Cerebellar cortex (tissue), 1 donor: ENCODE measurements around the gene SLC17A9.

Experiments used
- DNase-seq: peaks from one replicate; pipeline ENCODE4 v3.0.0-alpha.2; 2015; ENCODE audit warnings: low spot score

SLC17A9 gene

GRCh38 chr20:62984666-62985443, 32.3 kb downstream of the SLC17A9 start:
- DNase-seq, result no peak

DNA sequence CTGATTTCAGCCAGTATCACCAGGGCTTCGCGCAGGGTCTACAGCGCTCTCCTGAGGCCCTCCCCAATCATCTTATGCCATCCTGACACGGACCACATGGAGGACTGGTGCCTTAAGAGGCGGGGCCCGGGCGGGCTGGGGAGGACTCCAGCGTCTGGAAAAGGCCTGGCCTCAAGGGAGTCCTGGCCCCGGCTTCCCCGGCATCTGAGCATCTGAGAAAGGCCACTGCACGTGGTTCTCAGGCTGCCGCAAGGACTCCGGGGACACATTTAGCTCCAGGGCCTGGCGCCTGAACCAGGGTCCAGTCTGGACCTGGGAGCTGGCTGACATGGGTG, 32.9 kb downstream of the SLC17A9 start:
- DNase-seq, result no peak

GRCh38 chr20:62986257-62986800, 33.8 kb downstream of the SLC17A9 start:
- no peak for DNase-seq

GRCh38 chr20:62987114-62987513, 34.6 kb downstream of the SLC17A9 start:
- no peak for DNase-seq

DNA sequence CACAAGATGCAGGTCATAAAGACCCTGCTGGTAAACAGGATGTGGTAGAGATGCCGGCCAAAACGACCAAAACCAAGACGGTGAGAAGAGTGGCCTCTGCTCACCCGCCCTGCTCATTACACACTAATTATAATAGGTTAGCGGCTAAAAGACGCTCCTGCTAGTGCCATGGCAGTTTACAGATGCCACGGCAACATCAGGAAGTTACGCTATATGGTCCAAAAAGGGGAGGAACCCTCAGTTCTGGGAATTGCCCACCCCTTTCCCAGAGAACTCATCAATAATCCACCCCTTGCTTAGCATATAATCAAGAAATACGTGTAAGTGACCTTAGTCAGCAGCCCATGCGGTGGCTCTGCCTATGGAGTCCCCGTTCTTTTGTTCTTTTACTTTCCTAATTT, 36.7 kb downstream of the SLC17A9 start:
- DNase-seq, result no peak

DNA sequence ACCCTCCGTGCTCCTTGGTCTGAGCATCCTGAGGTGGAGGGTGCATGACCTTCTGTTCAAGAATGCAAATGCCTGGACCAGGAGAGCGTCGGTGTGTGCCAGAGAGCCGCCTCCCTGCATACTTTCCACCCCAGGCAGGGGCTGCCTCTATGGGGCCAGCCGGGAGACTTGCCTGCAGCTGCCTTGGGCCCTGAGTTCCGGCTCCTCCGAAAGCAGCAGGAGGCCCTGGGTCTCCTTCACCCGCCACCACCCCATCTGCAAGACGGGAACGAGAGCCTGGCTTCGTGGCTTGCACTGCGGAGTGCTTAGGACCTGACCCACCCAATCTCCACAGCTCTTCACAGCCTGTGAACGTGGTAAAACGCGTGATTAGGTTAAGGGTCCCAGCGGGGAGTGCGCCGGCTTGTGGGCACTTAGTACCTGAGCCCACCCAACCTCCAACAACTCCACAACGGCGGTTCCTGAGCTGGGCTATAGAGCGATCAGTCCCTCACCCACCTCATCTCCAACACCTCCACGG, 37.9 kb downstream of the SLC17A9 start:
- DNase-seq, result no peak

GRCh38 chr20:62991196-62991807, 38.8 kb downstream of the SLC17A9 start:
- DNase-seq, result no peak

- no peak for DNase-seq
Measured at GRCh38 chr20:62991863-62992262, 39.4 kb downstream of the SLC17A9 start.

GRCh38 chr20:62993856-62994494, 41.5 kb downstream of the SLC17A9 start:
- DNase-seq, result no peak

- DNase-seq, result no peak
Measured at GRCh38 chr20:62994869-62995281, 42.4 kb downstream of the SLC17A9 start.

GRCh38 chr20:62995481-62995880, 43.0 kb downstream of the SLC17A9 start:
- no peak for DNase-seq

- no peak for DNase-seq
Measured at GRCh38 chr20:62995898-62996595, 43.5 kb downstream of the SLC17A9 start.

- no peak for DNase-seq
Measured at GRCh38 chr20:62996596-62996982, 44.1 kb downstream of the SLC17A9 start.

GRCh38 chr20:62997417-62998035, 45.0 kb downstream of the SLC17A9 start:
- DNase-seq, result no peak

DNA sequence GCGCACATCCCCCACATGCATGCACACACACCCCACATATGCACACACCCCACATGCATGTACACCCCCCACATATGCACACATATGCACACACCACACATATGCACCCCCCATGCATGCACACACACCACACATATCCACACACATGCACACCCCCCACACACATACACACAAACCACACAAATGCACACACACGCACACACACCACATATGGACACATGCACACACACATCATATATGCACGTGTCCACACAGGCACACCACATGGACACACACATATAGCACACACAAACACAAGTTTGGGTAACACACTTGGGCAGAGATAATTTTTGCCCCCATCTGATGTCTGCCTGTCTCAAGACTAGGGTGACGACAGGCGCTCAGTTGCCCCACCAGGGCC, 45.9 kb downstream of the SLC17A9 start:
- no peak for DNase-seq

- DNase-seq, result no peak
Measured at GRCh38 chr20:62999580-62999979, 47.1 kb downstream of the SLC17A9 start.

DNA sequence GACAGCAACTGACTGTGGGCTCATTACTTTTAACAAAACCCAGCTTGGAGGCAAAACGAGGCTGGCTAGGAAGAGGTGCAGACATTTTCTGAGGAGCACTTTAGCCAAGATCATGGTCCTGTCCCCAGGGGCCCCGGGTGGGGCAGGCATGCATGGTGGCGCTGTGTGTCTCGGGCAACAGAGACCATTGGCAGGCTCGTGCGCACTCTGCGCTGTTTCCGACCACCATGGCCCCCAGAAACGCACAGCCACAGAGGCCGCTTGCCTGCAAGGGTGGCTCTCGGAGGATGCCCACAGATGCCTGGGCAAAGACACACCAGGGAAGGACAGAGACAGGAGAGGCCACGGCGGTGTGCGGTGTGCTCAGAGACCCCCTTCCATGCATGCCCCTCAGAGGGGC, 47.5 kb downstream of the SLC17A9 start:
- no peak for DNase-seq

- no peak for DNase-seq
Measured at GRCh38 chr20:63000958-63001357, 48.4 kb downstream of the SLC17A9 start.

DNA sequence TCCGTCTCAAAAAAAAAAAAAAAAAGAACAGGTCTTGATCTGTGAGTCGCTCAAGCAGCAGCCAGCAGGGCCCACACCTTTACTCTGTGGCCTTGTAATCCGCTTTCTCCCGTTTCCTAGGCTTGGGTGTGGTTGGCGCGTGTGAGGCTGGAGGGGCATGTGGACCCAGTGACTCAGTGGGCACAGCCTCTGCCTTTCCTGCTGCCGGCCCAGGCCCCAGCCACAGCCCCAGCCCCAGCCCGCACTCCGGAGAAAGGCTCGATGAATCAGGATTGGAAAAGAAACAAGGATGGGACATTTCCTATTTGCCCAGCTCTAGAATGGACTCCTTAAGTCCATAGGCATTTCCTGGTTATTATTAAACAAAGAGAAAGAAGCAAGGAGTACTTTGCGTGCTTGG, 50.0 kb downstream of the SLC17A9 start:
- no peak for DNase-seq

DNA sequence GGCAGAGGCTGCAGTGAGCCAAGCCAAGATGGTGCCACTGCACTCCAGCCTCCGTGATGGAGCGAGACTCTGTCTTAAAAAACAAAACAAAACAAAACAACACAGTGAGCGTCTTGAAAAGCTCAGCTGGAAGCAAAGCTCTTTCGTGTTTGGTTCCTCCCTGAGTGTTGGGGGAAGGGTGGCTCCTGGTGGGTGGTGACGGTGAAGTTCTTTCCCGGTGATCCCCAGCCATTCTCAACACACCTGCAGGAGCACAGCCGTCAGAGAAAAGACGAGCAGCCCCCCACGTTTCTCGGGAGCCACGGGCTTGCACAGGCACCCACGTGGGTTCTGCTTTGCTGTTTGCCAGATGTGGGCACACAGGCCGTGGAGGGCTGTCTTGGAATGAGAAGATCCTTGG, 51.0 kb downstream of the SLC17A9 start:
- DNase-seq, result no peak

DNA sequence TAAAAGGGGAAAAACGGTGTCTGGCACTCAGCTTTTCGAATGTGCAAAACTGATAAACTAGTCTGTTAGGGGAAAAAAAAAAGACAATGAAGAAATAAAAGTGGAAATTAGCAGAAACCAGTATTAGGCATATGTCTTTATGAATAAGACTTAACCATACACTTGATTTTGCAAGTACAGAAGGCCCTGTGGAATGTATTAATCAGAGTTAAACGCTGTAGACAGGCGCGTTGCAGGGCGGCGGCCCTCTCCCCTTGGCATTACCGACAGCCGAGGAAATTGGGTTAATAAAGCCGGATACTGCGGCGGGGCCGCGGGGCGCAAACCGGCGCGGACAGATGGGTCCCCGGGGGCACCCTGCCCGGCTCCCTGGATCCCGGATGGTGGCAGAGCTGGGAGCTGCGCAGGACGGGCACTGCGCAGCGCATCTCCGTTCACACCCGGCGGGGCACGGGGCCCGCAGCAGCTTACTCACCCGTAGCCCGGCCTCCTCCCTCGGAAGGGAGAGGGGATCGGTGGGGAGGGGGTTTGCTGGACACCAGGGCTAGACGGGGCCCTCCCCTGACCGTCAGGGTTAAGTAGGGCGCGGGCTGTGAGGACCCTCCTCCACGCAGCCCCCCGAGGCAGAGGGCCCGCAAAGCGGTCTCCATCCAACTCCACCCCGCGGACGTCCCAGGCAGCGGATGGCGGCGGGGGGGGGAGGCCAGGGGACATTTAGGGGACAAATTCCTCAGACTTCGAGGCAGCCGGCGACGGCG, 52.3 kb downstream of the SLC17A9 start:
- no peak for DNase-seq
